Panc1 (cell line): Measurements from ENCODE around the gene OAF. TPM values are rescaled to one million over a fixed set of nuclear protein-coding genes. Genes with fewer than 3 reads are reported as not detected.
"Not testable (repeated sequence)": the region's sequence is repeated elsewhere in the genome, so short reads cannot be mapped to it uniquely, and the experiment has no call there.

Source experiments
- ATAC-seq: fragments of 200-7000 bp; cut with Tn5 transposase; 2 replicates; pipeline ENCODE4 v1.9.1; 2020; ENCODE audit warnings: mild to moderate bottlenecking, moderate library complexity
- BruUV-seq: library from RNA; stranded (reverse); fragments of 400-500 nt; replicated peaks from 2 replicates; lab custom pipeline; 2021; lab: Mats Ljungman, UMichigan
- CTCF ChIA-PET: fragments of 300-600 bp; sonication (Branson Sonifier 250); formaldehyde crosslinking; loops from one replicate; lab custom pipeline; 2022; ENCODE audit warnings: antibody characterized with exemption; lab: Charles Lee
- POLR2A ChIA-PET: fragments of 300-600 bp; sonication (Branson Sonifier 250); formaldehyde crosslinking; loops from one replicate; lab custom pipeline; 2022; ENCODE audit warnings: antibody characterized with exemption; lab: Charles Lee
- DNase-seq: peaks from one replicate; pipeline ENCODE4 v3.0.0-alpha.2; 2010; ENCODE audit warnings: low read depth, low spot score
- H3K27ac ChIP-seq: 2 replicates; pipeline ENCODE4 v1.5.1; 2011; ENCODE audit warnings: mild to moderate bottlenecking, low read length, inconsistent platforms
- H3K27me3 ChIP-seq: fragments of 200-500 bp; sonication (Bioruptor generic); 2 replicates; pipeline ENCODE4 v1.6.0; 2014; ENCODE audit warnings: low read length, inconsistent platforms; ENCODE audit not compliant: control insufficient read depth, insufficient read depth
- H3K36me3 ChIP-seq: fragments of 200-500 bp; sonication (Bioruptor generic); 2 replicates; pipeline ENCODE4 v1.5.1; 2014; ENCODE audit warnings: inconsistent platforms, mild to moderate bottlenecking, low read length, moderate library complexity; ENCODE audit not compliant: control insufficient read depth, insufficient read depth
- H3K4me1 ChIP-seq: 2 replicates; pipeline ENCODE4 v1.5.1; 2011; ENCODE audit warnings: inconsistent platforms, mild to moderate bottlenecking, low read length, moderate library complexity; ENCODE audit not compliant: control insufficient read depth, insufficient read depth
- H3K4me3 ChIP-seq, 2 experiments: 2 replicates each; pipeline ENCODE4 v1.5.1; 2011 to 2012; ENCODE audit warnings: low read depth in 2 of 2, low read length in 2 of 2, mild to moderate bottlenecking in 2 of 2, inconsistent platforms in 1 of 2, moderate library complexity in 1 of 2
- H3K9me3 ChIP-seq: fragments of 200-500 bp; sonication (Bioruptor generic); 2 replicates; pipeline ENCODE4 v1.5.1; 2014; ENCODE audit warnings: low read depth, mild to moderate bottlenecking, inconsistent platforms, low read length, moderate library complexity; ENCODE audit not compliant: control insufficient read depth, insufficient read depth
- CTCF ChIP-seq: fragments of 450-650 bp; IDR thresholded peaks from 2 replicates; pipeline ENCODE4 v1.5.1; 2017; ENCODE audit warnings: mild to moderate bottlenecking
- POLR2AphosphoS5 ChIP-seq: IDR thresholded peaks from 2 replicates; pipeline ENCODE4 v1.6.1; 2012; ENCODE audit warnings: mild to moderate bottlenecking, low read depth, low read length, moderate library complexity
- REST ChIP-seq, 2 experiments: IDR thresholded peaks; 2 replicates each; pipeline ENCODE4 v1.6.1; 2011 to 2012; ENCODE audit warnings: low read depth in 2 of 2, control low read depth in 1 of 2, low read length in 1 of 2, mild to moderate bottlenecking in 1 of 2, moderate library complexity in 1 of 2; ENCODE audit not compliant: insufficient read depth in 1 of 2
- SIN3A ChIP-seq: IDR thresholded peaks from 2 replicates; pipeline ENCODE4 v1.6.1; 2012; ENCODE audit warnings: low read depth, mild to moderate bottlenecking, low read length, moderate library complexity, borderline replicate concordance; ENCODE audit not compliant: insufficient read depth
- TCF7L2 ChIP-seq: IDR thresholded peaks from 2 replicates; pipeline ENCODE4 v1.6.1; 2011; ENCODE audit warnings: mild to moderate bottlenecking, low read depth, low read length, inconsistent platforms
- in situ Hi-C: cut with HindIII; loops from 2 replicates; pipeline ENCODE4 v1.10.0; 2016; ENCODE audit warnings: low sequenced_read_pairs, low pct_unique_long_range_greater_than_20kb
- intact Hi-C: fragments of 100-400 bp; cut with micrococcal nuclease; formaldehyde crosslinking; loops from one replicate; pipeline ENCODE4 v1.10.0; 2022; ENCODE audit not compliant: unreplicated experiment
- total RNA-seq: library from RNA; stranded (reverse); gene quantifications from one replicate; pipeline ENCODE4 v1.2.1, GENCODE V29; 2021; ENCODE audit not compliant: unreplicated experiment

OAF gene
- total RNA-seq, 1 experiment from 2014 or later = 13.7 TPM

GRCh38 chr11:120248551-120249278, 37.9 kb downstream of the OAF start:
- no peaks in the 10 kb centered on the region for H3K9me3 ChIP-seq
- H3K4me3 ChIP-seq = no peak overlapping the region
- H3K27ac ChIP-seq = no peak overlapping the region
- BruUV-seq = no TSS peak
- TF ChIP-seq REST (IDR thresholded peaks at IDR 0.05; ENCODE audit: insufficient read depth in 1 of 2, low read depth in 2 of 2, low read length in 1 of 2) (no peak), POLR2AphosphoS5 (no peak), CTCF (no peak), SIN3A (no peak), TCF7L2 (no peak)
- ChIA-PET CTCF (interaction anchor here (0.8 to 1.4 kb wide), 2 partner anchors 51 to 54 kb away, joined by 3 read pairs; no protein-coding TSS in a partner anchor), POLR2A (no interaction called here)
- intact Hi-C loops = no loop called here
- no peaks in the 10 kb centered on the region for H3K36me3 ChIP-seq
- peaks cover 48% of the 10 kb centered on the region for H3K27me3 ChIP-seq
- in situ Hi-C loops = no loop called here
- no peak for ATAC-seq
- H3K4me1 ChIP-seq = no peaks in the 10 kb centered on the region
- DNase-seq = no peak

- no peak for DNase-seq
- intact Hi-C loops (no loop called here), in situ Hi-C loops (no loop called here)
- no peak overlapping the region for H3K27ac ChIP-seq
- ChIA-PET POLR2A (no interaction called here), CTCF (interaction anchor here (0.8 to 1.4 kb wide), 2 partner anchors 51 to 53 kb away, joined by 3 read pairs; no protein-coding TSS in a partner anchor)
- H3K4me1 ChIP-seq = no peaks in the 10 kb centered on the region
- no peaks in the 10 kb centered on the region for H3K9me3 ChIP-seq
- no peaks in the 10 kb centered on the region for H3K36me3 ChIP-seq
- peaks cover 50% of the 10 kb centered on the region for H3K27me3 ChIP-seq
- ATAC-seq = no peak
- BruUV-seq = no TSS peak
- no peak for TF ChIP-seq POLR2AphosphoS5
- TF ChIP-seq REST (IDR thresholded peaks at IDR 0.05; ENCODE audit: insufficient read depth in 1 of 2, low read depth in 2 of 2, low read length in 1 of 2) = no peak
- no peak for TF ChIP-seq TCF7L2
- no peak for TF ChIP-seq SIN3A
- TF ChIP-seq CTCF = no peak
- H3K4me3 ChIP-seq = no peak overlapping the region
Observed at GRCh38 chr11:120249279-120250262, 38.7 kb downstream of the OAF start.

GRCh38 chr11:120253377-120253776, 42.5 kb downstream of the OAF start:
- H3K9me3 ChIP-seq, DNase-seq, in situ Hi-C loops, ATAC-seq, BruUV-seq, intact Hi-C loops, H3K4me1 ChIP-seq, H3K27ac ChIP-seq, H3K36me3 ChIP-seq, CTCF ChIA-PET, POLR2A ChIA-PET, H3K4me3 ChIP-seq: not testable (repeated sequence)
- peaks cover 64% of the 10 kb centered on the region for H3K27me3 ChIP-seq
